GM18498 (cell line): ENCODE results near the gene BAK1.

Experiments used
- ATAC-seq: cut with Tn5 transposase; IDR thresholded peaks from one replicate; pipeline ENCODE4 v1.9.1; 2021; ENCODE audit warnings: mild to moderate bottlenecking, moderate library complexity; ENCODE audit not compliant: unreplicated experiment

The BAK1 gene

GRCh38 chr6:33587529-33587928, 7.5 kb upstream of the BAK1 start:
- no peak for ATAC-seq

DNA sequence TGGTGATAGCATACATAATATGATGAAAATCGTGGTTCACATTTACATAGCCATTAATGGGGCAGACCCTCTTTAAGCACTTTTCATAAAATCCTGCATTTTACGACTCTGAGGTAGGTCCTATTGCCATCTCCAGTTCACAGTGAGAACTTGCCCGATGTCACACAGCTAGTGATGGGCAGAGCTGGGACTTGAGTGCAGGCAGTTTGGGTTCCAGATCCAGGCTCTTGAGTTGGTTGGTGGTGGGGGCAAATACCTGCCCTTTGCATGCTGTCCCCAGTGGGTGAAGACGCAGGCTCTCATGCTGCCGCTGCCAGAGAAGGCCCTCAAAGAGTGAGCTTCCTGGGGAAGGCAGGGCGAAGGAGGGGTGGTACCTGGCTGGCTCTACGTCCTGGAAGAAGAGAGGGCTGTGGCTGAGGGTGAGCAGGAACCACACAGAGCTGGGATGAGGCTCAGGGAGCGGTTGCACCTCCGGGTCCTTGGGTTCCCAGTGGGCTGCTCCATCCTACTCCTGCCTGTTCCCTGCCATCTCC, 6.1 kb upstream of the BAK1 start:
- no peak for ATAC-seq

GRCh38 chr6:33585403-33586107, 5.5 kb upstream of the BAK1 start:
- ATAC-seq, result peak; percentile 69

GRCh38 chr6:33584700-33585402, 4.8 kb upstream of the BAK1 start:
- no peak for ATAC-seq

DNA sequence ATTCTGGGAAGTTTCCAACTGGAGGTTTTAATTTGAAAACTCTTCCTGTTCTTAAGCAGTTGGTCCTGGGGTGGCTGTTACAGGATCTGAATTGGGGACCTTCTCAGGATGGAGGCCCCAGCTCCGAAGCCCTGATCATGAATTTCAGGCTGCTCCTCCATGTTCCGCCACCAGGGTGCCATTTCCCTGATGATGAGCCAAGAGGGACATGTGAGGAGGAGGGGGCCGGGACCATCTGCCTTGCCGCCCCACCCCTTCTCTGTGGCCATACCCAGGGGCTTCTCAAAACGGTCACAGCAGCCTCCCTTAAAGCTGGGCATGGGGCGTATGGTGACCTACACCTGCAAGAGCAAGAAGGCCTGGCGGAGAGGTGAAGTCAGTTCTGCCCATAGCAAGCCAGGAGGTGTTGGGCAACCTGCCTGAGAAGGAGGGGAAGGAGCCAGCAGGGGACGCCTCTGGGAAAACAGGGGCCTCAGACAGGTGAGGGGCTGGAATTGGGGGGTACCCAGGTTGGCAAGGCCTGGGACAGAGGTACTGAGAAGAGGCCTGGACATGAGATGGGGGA, 3.6 kb upstream of the BAK1 start:
- ATAC-seq, result no peak

DNA sequence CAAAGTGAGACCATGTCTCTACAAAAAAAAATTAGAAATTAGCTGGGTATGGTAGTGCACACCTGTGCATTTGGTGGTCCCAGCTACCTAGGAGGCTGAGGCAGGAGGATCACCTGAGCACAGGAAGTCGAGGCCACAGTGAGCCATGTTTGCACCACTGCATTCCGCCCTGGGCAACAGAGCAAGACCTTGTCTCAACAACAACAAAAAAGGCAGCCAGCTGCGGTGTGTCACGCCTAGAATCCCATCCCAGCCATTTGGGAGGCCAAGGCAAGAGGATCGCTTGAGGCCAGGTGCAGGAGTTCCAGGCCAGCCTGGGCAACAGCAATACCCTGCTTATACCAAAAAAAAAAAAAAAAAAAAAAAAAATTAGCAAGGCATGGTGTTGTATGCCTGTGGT, 1.1 kb upstream of the BAK1 start:
- ATAC-seq, result no peak

GRCh38 chr6:33578588-33579011, 1.5 kb downstream of the BAK1 start:
- no peak for ATAC-seq

DNA sequence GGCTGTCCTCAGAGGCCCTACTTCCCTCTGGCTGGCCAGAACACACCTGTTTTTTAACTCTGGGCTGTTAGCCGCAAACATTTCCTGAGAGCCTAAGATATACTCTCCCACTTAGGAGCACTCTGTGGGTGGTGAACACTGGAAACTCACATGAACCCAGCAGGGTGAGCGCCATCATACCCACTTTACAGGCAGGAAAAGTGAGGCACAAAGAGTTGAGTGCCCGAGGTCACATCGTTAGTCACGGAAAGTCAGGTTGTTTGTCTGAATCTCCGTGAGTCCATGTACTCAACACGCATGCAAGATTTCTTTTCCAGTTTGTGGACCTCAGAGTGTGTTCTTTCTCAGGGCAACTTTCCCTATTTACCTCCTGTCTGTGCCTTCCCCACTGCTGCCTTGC, 1.9 kb downstream of the BAK1 start:
- ATAC-seq, result no peak

DNA sequence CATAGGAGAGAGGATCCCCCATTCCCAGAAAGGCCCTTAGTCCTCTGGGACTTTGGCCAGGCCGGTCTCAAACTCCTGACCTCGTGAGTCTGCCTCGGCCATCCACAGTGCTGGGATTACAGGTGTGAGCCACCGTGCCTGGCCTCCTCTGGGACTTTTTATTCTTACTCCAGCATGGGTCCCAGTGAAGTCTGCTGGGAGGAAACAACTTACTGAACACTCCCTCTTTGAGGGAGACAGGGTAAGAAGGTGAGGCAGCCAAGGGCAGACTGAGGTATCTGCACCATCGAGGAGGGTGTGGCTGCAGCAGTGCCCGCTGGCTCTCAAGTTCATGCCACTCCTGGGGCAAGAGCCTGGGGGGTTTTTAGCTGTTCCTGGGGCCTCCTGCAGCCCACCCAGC, 2.4 kb downstream of the BAK1 start:
- no peak for ATAC-seq

DNA sequence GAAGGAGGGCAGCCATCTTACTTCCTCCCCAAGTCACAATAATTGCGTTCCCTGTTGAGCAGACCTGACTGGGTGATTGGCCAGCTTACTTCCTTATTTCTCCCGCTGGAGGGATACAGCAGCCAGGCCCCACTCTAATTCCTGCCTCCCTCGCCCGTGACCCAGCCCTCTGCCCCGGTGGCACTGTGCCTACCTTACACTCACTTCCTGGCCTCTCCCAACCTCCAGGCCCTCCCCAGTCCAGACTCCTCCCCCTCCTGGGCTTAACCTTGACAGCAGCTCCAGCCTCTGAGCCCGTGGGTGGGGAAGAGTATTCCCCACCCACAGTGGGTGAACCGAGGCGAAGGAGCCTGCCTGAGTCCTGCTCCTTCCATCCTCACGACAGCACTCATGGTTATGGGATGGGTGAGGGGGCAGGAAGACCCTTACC, 3.0 kb downstream of the BAK1 start:
- no peak for ATAC-seq

DNA sequence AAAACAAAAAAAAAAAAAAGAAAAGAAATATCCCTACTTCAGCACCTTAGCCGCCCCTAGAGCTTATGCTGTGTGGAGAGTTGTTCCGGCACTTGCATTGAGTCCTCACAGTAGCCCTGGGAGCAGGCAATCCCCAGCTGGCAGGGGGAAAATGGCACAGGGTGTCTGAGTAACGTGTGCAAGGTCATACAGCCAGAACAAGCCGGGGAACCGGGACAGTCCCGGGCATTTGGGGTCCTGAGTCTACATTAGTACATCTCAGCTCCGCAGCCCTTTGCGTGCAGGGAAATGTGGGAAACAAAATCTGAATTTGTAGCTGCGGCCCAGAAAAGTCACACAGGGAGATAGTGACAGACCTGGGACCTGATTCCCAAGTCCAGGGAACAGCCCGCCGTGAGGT, 3.4 kb downstream of the BAK1 start:
- no peak for ATAC-seq

GRCh38 chr6:33575211-33575610, 4.9 kb downstream of the BAK1 start:
- no peak for ATAC-seq

DNA sequence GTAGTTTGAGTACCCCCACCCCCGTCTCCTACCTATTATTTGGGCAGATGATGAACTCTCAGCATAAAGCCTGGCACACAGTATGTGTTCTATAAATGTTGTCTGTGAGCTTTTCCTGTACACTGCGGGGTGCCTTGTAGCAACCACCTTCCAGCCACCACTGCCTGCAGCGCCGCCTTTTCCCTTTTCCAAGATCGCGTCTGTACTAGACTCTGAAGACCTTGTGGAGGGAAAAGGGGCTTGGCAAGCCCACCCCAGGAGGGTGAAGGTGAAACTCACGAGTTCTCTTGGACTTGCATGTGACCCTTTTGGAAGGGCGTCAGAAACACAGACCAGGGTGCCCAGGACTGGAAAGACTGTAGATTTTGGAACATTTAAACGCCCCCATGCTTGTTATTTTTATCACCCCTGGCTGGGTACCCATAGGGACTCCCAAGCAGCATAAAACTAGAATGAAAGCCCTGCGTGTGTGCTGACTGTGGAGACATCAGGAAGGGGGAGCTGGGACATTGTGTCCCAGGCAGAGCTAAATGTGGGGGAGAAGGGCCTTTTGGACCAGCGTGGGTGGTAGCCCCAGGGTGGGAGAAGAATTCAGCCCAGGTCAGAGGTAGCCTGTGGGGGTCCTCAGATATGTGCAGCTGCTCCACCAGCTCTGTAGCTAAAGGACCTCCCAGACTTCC, 8.3 kb downstream of the BAK1 start:
- ATAC-seq, result no peak

DNA sequence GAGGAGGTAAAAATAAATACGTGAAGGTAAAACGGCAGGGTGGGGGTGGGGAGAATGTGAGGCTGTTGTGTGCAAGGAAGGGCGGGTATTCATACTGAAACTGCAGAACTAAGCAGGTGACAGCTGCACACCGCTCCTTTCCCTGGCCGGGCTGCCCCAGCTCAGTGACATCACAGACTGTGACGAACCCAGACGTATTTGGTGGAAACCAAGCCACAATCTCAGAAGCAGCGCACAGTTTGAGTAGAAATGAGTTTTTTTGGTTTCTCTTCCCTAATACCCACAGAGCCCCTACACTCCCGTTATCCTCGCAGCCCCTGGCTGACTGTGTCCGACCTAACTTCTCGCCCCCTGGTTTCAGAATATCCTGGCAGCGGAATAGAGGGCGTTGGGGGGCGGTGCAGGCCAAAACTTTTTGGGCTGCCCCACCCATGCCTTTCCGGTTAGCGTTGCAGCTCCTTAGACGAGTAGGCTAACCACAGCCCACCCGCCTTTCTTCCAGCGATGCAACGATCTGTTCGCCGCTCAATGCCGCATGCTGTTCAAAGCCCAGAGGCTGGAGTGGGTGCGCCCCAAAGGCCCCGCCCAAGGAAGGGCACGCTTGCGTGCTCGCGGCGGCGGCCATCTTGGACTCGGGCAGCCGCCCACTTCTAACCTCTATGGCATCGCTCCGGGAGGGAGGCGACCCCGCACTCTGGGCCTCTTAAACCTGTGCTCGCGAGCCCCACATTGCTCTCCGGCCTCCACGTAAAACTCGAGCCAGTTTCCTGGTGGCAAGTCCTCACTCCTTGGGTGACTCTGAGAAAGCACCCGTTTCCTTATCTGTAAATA, 9.1 kb downstream of the BAK1 start:
- peak; percentile 79 for ATAC-seq

- ATAC-seq, result no peak
Observed at GRCh38 chr6:33568826-33569570, 11.1 kb downstream of the BAK1 start.

- ATAC-seq, result no peak
Observed at GRCh38 chr6:33567836-33568235, 12.2 kb downstream of the BAK1 start.

DNA sequence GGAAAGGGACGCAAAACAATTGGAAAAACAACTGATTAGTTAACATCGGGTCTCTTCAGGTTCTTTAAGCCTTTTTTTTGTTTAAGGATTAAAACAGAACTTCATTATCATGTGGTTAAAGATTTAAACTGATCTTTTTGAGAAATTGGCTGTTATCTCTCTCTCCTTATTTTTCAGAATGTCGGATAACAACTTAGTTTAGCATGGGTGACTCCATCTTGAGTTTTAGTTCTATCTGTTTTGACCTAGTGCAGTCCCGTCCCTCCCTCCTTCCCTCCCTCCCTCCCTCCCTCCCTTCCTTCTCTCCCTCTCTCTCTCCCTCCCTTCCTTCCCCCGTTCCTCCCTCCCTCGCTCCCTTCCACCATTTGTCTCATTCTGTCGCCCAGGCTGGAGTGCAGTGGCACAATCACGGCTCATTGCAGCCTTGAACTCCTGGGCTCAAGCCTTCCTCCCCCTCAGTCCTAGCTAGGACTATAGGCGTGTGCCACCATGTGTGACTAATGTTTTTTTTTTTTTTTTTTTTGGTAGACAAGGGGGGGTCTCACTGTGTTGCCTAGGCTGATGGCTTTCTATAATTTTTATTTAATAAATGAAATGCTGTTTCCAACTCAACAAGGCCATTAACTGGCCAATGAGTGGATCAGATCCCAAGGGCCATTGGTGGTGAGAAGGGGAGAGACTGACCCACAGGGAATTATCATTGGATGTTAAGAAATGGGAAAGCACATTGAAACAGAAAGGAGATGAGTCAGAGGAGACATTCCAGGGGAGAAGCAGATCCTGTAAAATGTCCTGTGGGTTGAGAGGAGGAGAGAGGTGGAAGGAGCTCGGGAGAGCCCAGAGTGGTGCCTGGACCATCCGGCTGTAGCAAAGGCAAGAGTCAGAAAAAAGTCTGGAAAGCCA, 13.6 kb downstream of the BAK1 start:
- ATAC-seq, result no peak

- no peak for ATAC-seq
Observed at GRCh38 chr6:33558801-33559200, 21.3 kb downstream of the BAK1 start.

DNA sequence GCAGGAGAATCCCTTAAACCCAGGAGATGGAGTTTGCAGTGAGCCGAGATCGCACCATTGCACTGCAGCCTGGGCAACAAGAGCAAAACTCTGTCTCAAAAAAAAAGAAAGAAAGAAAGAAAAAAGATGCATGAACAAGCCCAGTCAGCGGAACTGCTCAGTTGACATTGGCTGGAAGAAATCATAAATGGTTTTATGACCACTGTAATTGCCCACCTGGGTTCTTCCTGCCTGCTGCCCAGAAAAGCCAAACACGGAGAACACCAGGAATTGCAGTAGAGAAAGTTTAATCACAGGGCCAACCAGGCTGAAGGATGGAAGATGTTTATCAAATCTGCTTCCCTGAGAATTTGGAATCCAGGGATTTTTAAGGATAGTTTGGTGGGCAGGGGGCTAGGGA, 22.7 kb downstream of the BAK1 start:
- ATAC-seq, result no peak
